Measurements from ENCODE around the gene C7orf57.
A peak's percentile ranks its signal among the peaks of the same experiment; 100 is the strongest.
"Not testable (repeated sequence)": the region's sequence is repeated elsewhere in the genome, so short reads cannot be mapped to it uniquely, and the experiment has no call there.

The C7orf57 gene

GRCh38 chr7:48035301-48035966 lies at the start of gene C7orf57:
Gene C7orf57, plus strand, starts transcription at chr7:48035543. Its CDS starts 766 bp downstream, at chr7:48036309.
- peak; percentile 79 for DNase-seq (ENCODE audit: low read depth)

GRCh38 chr7:47988496-47989386 lies 46.6 kb upstream of the C7orf57 start:
- DNase-seq (ENCODE audit: low read depth), result no peak

GRCh38 chr7:47989607-47990400 lies 45.5 kb upstream of the C7orf57 start:
- DNase-seq (ENCODE audit: low read depth), result not testable (repeated sequence)

- DNase-seq (ENCODE audit: low read depth), result no peak
Measured at GRCh38 chr7:47990592-47990991, 44.8 kb upstream of the C7orf57 start.

GRCh38 chr7:47991270-47991669 lies 44.1 kb upstream of the C7orf57 start:
- no peak for DNase-seq (ENCODE audit: low read depth)

GRCh38 chr7:47991741-47992311 lies 43.5 kb upstream of the C7orf57 start:
- peak; percentile 78 for DNase-seq (ENCODE audit: low read depth)

- DNase-seq (ENCODE audit: low read depth), result no peak
Measured at GRCh38 chr7:47992446-47992845, 42.9 kb upstream of the C7orf57 start.

- no peak for DNase-seq (ENCODE audit: low read depth)
Measured at GRCh38 chr7:47999413-47999812, 35.9 kb upstream of the C7orf57 start.

GRCh38 chr7:48000164-48000563 lies 35.2 kb upstream of the C7orf57 start:
- DNase-seq (ENCODE audit: low read depth), result not testable (repeated sequence)

GRCh38 chr7:48004032-48004431 lies 31.3 kb upstream of the C7orf57 start:
- DNase-seq (ENCODE audit: low read depth), result no peak

- no peak for DNase-seq (ENCODE audit: low read depth)
Measured at GRCh38 chr7:48004638-48005037, 30.7 kb upstream of the C7orf57 start.

GRCh38 chr7:48006866-48007265 lies 28.5 kb upstream of the C7orf57 start:
- no peak for DNase-seq (ENCODE audit: low read depth)

- no peak for DNase-seq (ENCODE audit: low read depth)
Measured at GRCh38 chr7:48009257-48009656, 26.1 kb upstream of the C7orf57 start.

GRCh38 chr7:48009954-48010353 lies 25.4 kb upstream of the C7orf57 start:
- no peak for DNase-seq (ENCODE audit: low read depth)

- DNase-seq (ENCODE audit: low read depth), result no peak
Measured at GRCh38 chr7:48011323-48011722, 24.0 kb upstream of the C7orf57 start.

- no peak for DNase-seq (ENCODE audit: low read depth)
Measured at GRCh38 chr7:48011951-48012350, 23.4 kb upstream of the C7orf57 start.

- no peak for DNase-seq (ENCODE audit: low read depth)
Measured at GRCh38 chr7:48016641-48017040, 18.7 kb upstream of the C7orf57 start.

GRCh38 chr7:48017674-48018073 lies 17.7 kb upstream of the C7orf57 start:
- DNase-seq (ENCODE audit: low read depth), result no peak

- DNase-seq (ENCODE audit: low read depth), result no peak
Measured at GRCh38 chr7:48025624-48026023, 9.7 kb upstream of the C7orf57 start.

- DNase-seq (ENCODE audit: low read depth), result no peak
Measured at GRCh38 chr7:48028938-48029337, 6.4 kb upstream of the C7orf57 start, which contains the start of gene SUN3. Gene SUN3, minus strand, starts transcription at chr7:48029107. Its CDS starts 169 bp downstream, at chr7:48028938.

- no peak for DNase-seq (ENCODE audit: low read depth)
Measured at GRCh38 chr7:48031111-48031510, 4.2 kb upstream of the C7orf57 start.

GRCh38 chr7:48033922-48034321 lies 1.4 kb upstream of the C7orf57 start:
- no peak for DNase-seq (ENCODE audit: low read depth)
